ENCODE measurements around the gene NCS1. TPM values are rescaled to one million over a fixed set of nuclear protein-coding genes. Genes with fewer than 3 reads are reported as not detected.
"Not testable (repeated sequence)": the region's sequence is repeated elsewhere in the genome, so short reads cannot be mapped to it uniquely, and the experiment has no call there.

The NCS1 gene
- total RNA-seq, 3 donors from 2014 or later = 23.8 to 27.5 (median 24.1) TPM

DNA sequence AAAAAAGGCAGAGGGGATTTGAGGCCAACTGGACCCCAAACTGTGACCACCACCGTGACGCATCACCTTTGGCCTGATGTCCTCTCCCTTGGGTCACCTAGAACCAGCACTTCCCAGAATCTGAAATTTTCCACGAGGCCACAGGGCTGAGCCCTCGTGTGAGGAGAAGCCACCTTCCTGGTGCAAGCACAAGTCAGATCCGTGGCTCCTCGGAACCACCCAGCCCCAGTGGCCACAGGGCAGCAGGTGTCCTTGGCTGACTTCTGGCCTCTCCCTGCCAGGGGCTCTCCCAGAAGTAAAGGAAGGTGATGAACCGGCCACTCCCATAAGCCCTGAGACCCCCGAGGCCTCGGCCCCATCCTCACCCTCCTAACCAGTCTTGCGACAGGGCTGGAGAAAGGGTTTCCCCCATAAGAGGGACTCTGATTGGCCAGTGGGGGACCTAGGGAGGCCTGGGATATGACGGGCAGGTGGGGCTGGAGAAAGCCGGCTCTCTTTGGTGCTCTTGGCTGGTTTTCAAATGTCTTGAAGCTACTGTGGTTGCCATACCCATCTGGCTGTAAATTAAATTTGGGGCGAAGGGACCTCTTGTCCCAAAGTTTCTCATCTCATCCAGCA is 72.5 kb downstream of the NCS1 start:
- H3K36me3 Mint-ChIP-seq (ENCODE audit: insufficient read depth) = no peaks in the 10 kb centered on the region
- no peaks in the 10 kb centered on the region for H3K27me3 Mint-ChIP-seq (ENCODE audit: low read depth)
- ATAC-seq (no peak), DNase-seq (no peak)
- no peaks in the 10 kb centered on the region for H3K9me3 Mint-ChIP-seq
- no peak overlapping the region for H3K4me3 Mint-ChIP-seq
- H3K4me1 Mint-ChIP-seq (ENCODE audit: low read depth) = peaks cover 24% of the 10 kb centered on the region

DNA sequence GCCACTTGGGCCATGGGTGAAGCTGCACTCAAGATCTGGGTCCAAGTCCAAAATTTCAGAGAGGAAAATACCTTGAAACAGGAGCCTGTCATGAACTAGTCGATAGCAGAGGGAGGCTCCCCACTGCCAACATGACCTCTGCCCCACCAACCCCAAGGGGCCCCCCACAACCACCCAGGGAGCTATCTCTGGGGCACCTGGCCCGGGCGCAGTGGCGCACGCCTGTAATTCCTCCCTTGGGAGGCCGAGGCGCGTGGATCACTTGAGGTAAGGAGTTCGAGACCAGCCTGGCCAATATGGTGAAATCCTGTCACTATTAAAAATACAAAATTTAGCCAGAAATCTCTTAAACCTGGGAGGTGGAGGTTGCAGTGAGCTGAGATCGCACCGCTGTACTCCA is 73.3 kb downstream of the NCS1 start:
- H3K4me3 Mint-ChIP-seq = no peak overlapping the region
- no peaks in the 10 kb centered on the region for H3K9me3 Mint-ChIP-seq
- no peaks in the 10 kb centered on the region for H3K27me3 Mint-ChIP-seq (ENCODE audit: low read depth)
- DNase-seq = no peak
- H3K4me1 Mint-ChIP-seq (ENCODE audit: low read depth) = peaks cover 15% of the 10 kb centered on the region
- H3K36me3 Mint-ChIP-seq (ENCODE audit: insufficient read depth) = no peaks in the 10 kb centered on the region
- ATAC-seq = no peak

DNA sequence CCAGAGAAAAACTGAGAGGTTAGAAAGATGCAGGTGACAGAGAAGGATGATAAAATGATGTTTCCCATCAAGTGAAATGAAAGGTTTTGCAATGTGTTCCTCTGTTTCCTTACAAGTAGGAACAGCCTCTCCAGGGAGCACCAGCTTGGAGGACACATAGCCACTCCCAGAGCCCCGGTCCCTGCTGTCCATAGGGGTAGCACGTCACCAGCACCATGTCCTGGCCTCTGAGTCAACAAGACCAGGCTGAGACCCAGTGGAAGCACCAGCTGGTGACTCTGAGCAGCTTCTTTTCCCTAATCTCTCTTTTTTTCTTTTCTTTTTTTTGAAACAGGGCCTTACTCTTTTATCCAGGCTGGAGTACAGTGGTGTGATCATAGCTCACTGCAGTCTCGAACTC is 73.9 kb downstream of the NCS1 start:
- no peak for ATAC-seq
- no peaks in the 10 kb centered on the region for H3K9me3 Mint-ChIP-seq
- DNase-seq = no peak

DNA sequence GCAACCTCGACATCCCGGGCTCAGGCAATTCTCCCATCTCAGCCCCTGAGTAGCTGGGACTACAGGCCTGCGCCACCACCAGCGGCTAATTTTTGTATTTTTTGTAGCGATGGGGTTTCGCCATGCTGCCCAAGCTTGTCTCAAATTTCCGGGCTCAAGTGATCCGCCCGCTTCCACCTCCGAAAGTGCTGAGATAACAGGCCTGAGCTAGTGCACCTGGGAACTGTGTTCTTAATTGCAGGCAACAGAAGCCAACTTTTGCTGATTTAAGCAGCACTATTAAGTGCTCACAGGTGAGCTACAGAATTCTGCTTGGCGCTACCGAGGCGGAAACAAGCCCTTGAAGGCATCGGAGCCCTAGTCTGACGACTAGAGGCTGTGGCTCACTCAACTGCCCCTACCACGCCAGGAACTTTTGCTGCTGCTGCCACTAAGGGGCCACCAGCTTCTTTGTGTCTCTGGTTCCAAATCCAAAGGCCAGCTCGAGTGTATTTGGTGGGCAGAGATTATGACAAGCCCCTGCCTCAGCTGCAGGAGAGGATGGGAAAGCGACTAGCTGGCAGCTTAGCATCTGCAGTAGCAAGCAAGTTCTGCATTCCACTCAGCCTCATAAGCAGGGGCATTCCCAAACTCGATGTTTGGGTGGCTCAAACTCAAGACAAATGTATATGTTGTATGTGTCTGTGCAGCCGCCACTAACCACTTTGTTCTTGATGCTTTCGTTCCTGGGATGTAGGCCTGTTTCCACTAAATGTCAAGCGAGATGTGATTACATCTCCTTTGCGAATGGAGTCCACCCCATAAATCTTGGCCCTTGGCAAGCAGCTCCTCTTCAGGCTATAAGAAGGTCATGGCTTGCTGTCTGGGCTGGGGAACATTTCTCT is 82.8 kb downstream of the NCS1 start:
- no peak for ATAC-seq
- peaks cover 27% of the 10 kb centered on the region for H3K27me3 Mint-ChIP-seq (ENCODE audit: low read depth)
- H3K36me3 Mint-ChIP-seq (ENCODE audit: insufficient read depth) = no peaks in the 10 kb centered on the region

More for the DNA sequence above, 73.9 kb downstream of the NCS1 start:
- H3K36me3 Mint-ChIP-seq (ENCODE audit: insufficient read depth) = no peaks in the 10 kb centered on the region
- peaks cover 9% of the 10 kb centered on the region for H3K4me1 Mint-ChIP-seq (ENCODE audit: low read depth)
- no peak overlapping the region for H3K4me3 Mint-ChIP-seq
- no peaks in the 10 kb centered on the region for H3K27me3 Mint-ChIP-seq (ENCODE audit: low read depth)

DNA sequence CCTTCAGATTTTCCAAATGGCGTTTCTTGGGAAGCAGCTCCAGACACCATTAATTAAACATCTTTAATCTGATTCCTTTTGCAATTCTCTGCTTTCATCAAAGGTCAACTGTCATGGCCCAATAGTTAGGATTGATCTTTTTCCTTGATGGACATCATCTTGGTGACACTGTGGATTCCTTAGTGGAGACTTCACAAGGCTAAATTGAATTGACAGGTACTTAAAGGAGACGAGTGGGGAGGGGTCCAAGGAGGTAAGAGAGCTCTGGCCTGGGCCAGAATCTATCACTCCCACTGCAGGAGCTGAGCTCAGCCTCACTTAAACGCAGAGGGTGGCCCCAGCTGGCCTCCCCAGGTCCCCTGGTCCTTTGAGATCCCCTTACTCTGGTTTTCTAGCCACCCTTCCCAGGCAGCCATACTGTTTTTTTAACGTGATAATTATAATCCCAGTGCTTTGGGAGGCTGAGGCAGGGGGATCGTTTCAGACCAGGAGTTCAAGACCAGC is 83.5 kb downstream of the NCS1 start:
- no peak for ATAC-seq
- peaks cover 32% of the 10 kb centered on the region for H3K27me3 Mint-ChIP-seq (ENCODE audit: low read depth)
- H3K4me1 Mint-ChIP-seq (ENCODE audit: low read depth) = no peaks in the 10 kb centered on the region
- no peak overlapping the region for H3K4me3 Mint-ChIP-seq
- no peak for DNase-seq
- no peaks in the 10 kb centered on the region for H3K9me3 Mint-ChIP-seq
- H3K36me3 Mint-ChIP-seq (ENCODE audit: insufficient read depth) = no peaks in the 10 kb centered on the region

More for the DNA sequence above, 82.8 kb downstream of the NCS1 start:
- no peaks in the 10 kb centered on the region for H3K9me3 Mint-ChIP-seq
- DNase-seq = no peak
- no peak overlapping the region for H3K4me3 Mint-ChIP-seq
- H3K4me1 Mint-ChIP-seq (ENCODE audit: low read depth) = no peaks in the 10 kb centered on the region

DNA sequence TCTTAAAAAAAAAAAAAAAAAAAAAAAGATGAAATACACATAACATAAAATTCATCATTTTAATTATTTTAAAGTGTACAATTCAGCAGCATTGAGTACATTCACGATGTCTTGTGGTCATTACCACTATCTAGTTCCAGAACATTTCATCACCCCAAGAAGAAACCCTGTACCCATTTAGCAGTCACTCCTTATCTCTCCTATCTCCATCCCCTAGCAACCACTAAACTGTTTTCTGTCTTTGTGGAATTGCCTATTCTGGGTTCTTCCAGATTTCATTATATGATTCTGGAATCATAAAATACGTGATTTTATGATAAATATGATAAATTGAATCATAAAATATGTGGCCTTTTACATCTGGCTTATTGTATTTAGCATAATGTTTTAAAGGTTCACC is 84.4 kb downstream of the NCS1 start:
- Mint-ChIP-seq H3K4me1 (ENCODE audit: low read depth) (no peaks in the 10 kb centered on the region), H3K27me3 (ENCODE audit: low read depth) (peaks cover 32% of the 10 kb centered on the region), H3K36me3 (ENCODE audit: insufficient read depth) (no peaks in the 10 kb centered on the region), H3K9me3 (no peaks in the 10 kb centered on the region), H3K4me3 (no peak overlapping the region)
- DNase-seq (no peak), ATAC-seq (no peak)

DNA sequence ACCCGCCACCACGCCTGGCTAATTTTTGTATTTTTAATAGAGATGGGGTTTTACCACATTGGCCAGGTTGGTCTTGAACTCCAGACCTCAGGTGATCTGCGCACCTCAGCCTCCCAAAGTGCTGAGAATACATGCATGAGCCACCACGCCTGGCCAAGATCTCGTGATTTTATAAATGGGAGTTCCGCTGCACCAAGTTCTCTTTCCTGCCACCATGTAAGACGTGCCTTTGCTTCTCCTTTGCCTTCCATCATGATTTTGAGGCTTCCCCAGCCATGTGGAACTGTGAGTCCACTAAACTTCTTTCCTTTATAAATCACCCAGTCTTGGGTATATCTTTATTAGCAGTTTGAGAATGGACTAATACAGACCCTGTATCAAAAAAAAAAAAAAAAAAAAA is 85.9 kb downstream of the NCS1 start:
- not testable (repeated sequence) for H3K4me1 Mint-ChIP-seq (ENCODE audit: low read depth); H3K4me3 Mint-ChIP-seq; ATAC-seq; H3K9me3 Mint-ChIP-seq; DNase-seq; H3K36me3 Mint-ChIP-seq (ENCODE audit: insufficient read depth)
- peaks cover 38% of the 10 kb centered on the region for H3K27me3 Mint-ChIP-seq (ENCODE audit: low read depth)

DNA sequence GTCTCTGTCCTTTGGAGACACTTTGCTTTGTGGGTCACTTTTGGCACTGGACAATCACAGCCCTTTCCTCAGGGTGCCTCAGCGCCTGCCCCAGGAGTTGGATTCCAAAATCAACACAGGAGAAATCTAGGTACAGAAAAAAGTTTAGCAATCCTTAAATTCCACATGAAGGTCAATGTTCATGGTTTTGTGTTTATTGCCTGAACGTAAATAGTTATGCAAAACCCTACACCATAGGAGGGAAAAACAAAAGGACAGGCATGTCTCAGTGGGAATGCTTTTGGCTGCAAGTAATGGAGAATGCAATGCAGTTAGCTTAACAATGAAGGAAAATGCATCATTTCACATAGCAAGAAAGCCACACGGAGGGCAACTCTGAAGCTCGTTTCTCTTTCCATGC is 86.8 kb downstream of the NCS1 start:
- Mint-ChIP-seq H3K4me1 (ENCODE audit: low read depth) (no peaks in the 10 kb centered on the region), H3K27me3 (ENCODE audit: low read depth) (peaks cover 47% of the 10 kb centered on the region), H3K36me3 (ENCODE audit: insufficient read depth) (no peaks in the 10 kb centered on the region), H3K4me3 (no peak overlapping the region), H3K9me3 (no peaks in the 10 kb centered on the region)
- DNase-seq (no peak), ATAC-seq (no peak)

DNA sequence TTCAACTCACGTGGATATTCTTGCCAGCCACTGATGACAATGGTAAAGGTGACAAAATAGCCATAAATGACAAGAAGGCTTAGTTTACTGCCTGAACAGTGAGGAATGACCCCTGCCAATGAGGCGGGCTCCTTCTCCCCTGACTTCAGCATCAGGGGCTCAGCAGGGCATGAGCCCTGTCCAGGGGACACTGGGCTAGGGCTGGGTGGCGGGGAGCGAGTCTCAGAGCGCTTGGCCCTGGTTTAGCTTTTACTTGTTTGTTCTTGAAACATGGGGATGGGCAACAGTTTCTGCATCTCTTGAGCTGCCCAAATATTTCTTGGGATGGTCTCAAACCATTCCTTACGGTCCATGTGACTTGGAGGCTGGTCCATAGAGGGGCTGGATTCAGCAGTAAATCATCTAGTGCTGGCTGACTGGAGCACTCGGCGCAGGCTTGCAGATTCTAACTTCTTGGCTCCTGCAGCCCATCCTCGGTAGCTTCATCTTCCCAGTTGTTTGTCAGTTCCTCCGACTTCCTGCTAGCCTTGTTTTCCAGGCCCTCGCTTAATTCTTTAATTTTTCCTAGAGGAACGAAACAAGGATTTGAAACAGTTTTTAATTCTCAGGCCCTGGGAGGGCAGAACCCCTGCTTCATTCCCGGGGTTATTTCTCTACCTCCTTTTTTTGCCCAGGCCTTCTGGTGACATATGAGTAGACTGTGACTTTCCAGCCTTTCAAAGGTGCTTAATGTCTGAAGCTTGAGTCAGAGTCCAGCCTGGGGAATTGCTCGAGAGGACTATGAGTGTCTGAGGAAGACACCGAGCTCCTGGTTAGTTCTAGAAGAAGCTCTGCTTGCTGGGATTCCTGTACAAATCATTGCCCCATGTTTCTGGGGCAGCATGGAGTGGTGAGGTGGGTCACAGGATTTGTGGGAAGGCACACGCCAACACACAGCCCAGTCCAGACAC is 88.9 kb downstream of the NCS1 start:
- Mint-ChIP-seq H3K27me3 (ENCODE audit: low read depth) (peaks cover 59% of the 10 kb centered on the region), H3K4me3 (no peak overlapping the region), H3K4me1 (ENCODE audit: low read depth) (peaks cover 4% of the 10 kb centered on the region), H3K9me3 (no peaks in the 10 kb centered on the region), H3K36me3 (ENCODE audit: insufficient read depth) (no peaks in the 10 kb centered on the region)
- DNase-seq = no peak
- ATAC-seq = no peak

DNA sequence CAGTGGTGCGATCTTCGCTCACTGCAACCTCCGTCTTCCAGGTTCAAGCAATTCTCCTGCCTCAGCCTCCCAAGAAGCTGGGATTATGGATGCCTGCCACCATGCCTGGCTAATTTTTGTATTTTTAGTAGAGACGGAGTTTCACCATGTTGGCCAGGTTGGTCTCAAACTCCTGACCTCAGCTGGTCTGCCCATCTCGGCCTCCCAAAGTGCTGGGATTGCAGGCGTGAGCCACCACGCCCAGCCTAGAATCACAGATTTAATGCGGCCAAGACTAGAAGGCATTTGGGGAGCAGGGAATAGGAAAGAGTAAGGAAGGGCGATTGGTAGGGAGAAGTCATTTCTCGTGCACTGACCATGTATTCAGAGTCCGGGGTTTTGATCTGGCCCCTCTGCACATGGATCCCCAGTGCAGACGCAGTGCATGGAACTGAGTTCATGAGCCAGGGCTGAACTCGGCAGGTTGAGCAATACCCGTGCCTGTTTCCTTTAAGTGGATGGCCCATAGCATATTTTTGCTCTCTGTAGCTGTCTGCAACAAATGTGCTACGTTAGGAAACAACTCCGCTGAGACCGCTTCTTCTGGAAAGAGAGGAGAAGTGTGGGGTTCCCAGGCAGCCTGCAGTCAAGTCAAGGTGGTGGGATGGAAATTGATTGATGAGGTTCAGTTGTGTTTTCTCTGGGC is 90.0 kb downstream of the NCS1 start:
- Mint-ChIP-seq H3K27me3 (ENCODE audit: low read depth) (peaks cover 70% of the 10 kb centered on the region), H3K4me1 (ENCODE audit: low read depth) (peaks cover 6% of the 10 kb centered on the region), H3K4me3 (no peak overlapping the region), H3K36me3 (ENCODE audit: insufficient read depth) (no peaks in the 10 kb centered on the region), H3K9me3 (no peaks in the 10 kb centered on the region)
- ATAC-seq (no peak), DNase-seq (no peak)

DNA sequence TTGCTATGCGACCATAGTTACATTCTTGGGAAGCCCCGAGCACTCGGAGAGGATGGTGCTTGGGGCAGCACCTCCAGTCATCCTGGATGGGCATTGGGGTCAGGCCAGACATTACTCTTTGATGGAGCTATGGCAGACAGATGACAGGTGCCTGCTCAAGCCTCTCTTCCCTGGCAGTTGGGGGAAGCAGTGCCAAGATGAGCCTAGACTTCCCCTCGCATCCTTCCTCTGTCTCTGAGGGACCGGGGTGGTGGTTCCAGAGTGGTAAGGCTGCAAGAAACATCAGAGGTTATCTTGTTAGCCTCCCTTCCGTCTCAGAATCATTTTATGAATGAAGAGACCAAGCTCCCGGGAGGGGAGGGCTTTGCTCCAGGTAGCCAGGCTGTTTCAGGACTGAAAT is 90.6 kb downstream of the NCS1 start:
- peaks cover 6% of the 10 kb centered on the region for H3K4me1 Mint-ChIP-seq (ENCODE audit: low read depth)
- no peaks in the 10 kb centered on the region for H3K9me3 Mint-ChIP-seq
- H3K27me3 Mint-ChIP-seq (ENCODE audit: low read depth) = peaks cover 71% of the 10 kb centered on the region
- H3K4me3 Mint-ChIP-seq = no peak overlapping the region
- no peaks in the 10 kb centered on the region for H3K36me3 Mint-ChIP-seq (ENCODE audit: insufficient read depth)
- no peak for DNase-seq
- ATAC-seq = no peak

DNA sequence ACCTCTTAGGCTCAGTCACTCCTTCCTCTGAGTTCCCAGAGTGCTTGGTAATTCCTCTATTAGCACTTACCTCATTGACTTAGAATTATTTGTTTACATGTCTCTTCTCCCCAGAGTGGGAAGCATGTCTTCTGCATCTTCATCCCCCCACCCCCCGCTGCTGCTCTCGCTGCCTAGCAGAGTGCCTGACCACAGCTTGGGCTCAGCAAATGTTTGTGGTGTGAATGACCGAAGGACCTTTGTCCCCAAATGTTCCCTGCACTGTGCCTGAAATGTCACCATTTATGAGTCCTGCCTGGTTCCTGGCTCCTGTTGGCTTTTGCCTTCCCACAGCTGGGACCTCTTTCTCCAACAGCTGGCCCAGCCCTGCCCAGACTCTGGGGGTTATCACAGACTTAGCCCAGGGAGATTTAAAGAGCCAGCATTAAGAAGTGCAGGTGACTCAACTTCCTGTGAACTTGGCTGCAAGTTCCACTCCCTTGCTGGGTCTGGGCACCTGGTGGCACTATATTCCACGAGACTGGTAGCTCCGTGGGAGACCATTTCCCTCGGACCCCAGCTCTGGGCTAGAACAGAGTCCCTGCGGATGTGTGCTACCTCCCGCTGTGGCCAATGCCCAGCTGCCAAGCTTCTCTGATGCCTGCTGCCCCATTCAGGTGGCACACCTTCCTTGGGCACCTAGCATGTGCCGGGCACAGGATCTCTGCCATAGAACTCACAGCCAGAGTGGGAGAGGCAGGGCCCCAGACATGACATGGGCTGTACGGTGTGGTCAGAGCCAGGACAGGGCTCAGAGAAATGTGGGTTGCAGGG is 91.6 kb downstream of the NCS1 start:
- DNase-seq (no peak), ATAC-seq (no peak)
- Mint-ChIP-seq H3K9me3 (no peaks in the 10 kb centered on the region), H3K36me3 (ENCODE audit: insufficient read depth) (no peaks in the 10 kb centered on the region), H3K27me3 (ENCODE audit: low read depth) (peaks cover 73% of the 10 kb centered on the region), H3K4me3 (no peak overlapping the region), H3K4me1 (ENCODE audit: low read depth) (peaks cover 6% of the 10 kb centered on the region)
